GM18499 (cell line): ENCODE measurements around the gene SHISA4.
"Not testable (repeated sequence)": the region's sequence is repeated elsewhere in the genome, so short reads cannot be mapped to it uniquely, and the experiment has no call there.

Source experiments
- ATAC-seq: cut with Tn5 transposase; IDR thresholded peaks from one replicate; pipeline ENCODE4 v1.9.1; 2021; ENCODE audit warnings: moderate number of reproducible peaks; ENCODE audit not compliant: insufficient read depth, unreplicated experiment

SHISA4 gene

DNA sequence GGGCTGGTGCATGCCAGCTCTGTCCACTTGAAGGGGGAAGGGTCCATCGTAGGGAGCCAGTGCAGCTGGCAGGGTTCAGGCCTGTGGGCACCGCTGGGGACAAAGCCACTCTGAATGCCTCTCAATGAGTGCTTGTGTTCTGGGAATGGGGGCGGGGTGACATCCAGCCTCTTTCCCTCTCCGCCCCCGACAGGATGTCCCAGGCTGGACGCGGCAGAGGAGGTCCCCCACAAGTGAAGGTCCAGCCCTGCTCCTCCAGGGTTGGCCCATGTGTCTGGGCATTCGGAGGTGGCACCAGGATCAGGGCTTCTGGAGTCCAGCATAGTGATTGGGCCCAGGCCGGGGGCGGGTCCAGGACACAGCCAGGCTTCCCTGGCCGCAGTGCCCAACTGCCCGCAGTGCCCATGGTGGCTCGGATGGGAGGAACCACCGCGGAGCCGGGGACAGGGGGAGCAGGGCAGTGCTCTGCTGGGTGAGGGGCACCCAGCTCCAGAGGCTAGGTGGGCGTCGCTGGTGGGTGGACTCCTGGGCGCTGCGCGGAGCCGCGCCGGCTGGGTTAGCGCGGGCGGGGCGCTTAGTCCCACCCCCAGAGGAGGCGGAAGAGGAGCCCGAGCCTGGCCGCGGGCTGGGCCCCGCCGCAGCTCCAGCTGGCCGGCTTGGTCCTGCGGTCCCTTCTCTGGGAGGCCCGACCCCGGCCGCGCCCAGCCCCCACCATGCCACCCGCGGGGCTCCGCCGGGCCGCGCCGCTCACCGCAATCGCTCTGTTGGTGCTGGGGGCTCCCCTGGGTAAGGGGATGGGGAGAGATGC lies at the start of gene SHISA4:
SHISA4 (plus strand) TSS at position 617 of the 808 bp plus-strand sequence; CDS start at position 714, 97 bp downstream.
- ATAC-seq: no peak

DNA sequence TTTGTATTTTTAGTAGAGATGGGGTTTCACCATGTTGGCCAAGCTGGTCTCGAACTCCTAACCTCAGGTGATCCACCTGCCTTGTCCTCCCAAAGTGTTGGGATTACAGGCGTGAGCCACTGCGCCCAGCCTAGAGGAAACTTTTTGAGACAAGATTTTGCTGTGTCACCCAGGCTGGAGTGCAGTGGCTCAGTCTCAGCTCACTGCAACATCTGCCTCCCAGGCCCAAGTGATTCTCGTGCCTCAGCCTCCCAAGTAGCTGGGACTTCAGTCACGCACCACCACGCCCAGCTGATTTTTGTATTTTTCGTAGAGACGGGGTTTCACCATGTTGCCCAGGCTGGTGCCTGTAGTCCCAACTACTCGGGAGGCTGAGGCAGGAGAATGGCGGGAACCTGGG lies 49.6 kb upstream of the SHISA4 start:
- ATAC-seq: not testable (repeated sequence)

GRCh38 chr1:201840055-201840454 lies 48.6 kb upstream of the SHISA4 start:
- no peak for ATAC-seq

DNA sequence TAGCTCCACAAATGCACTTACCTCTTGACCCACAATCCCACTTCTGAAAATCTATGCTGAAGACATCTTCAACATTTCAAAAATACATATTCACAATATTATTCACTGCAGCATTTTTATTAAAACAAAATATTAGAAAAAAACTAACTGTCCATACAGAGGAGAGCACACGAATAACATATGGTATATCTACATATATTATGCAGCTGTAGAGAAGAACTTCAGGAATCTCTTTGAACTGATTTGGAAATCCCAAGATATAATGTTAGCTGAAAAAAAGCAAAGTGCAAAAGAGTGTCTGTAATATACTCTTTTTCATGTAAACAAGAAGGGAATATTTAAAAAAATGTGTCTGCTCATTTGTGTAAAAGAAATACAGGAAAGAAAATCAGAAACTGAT lies 48.2 kb upstream of the SHISA4 start:
- ATAC-seq: no peak

DNA sequence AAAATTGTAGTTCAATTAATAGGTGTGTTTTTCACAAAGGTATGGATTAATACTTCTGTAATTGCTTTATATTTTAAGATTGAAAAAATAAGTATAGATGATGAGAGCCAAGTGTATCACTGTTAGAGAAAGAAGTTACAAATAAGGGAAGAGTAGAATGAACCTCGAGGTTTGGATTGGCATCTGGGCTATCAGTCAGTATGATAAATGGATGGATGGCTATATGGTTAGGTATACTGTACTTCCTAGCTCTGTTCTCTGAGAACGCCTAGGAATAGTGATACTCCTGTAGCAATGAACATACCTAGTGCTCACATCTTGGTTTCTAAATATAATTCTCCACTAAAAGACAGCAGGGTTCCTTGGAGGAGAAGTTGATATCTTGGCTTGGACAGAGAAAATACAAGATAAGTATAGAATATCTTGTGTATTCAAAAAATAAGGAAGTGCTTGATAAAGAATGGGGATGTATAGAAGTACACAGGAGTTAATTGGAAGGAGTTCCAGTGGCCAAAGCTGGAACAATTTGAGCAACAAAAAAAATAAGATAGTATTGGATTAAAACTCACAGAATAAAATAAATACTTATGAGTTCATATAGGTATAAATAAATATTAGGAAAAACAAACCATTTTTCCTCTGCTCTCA lies 47.3 kb upstream of the SHISA4 start:
- no peak for ATAC-seq

GRCh38 chr1:201842472-201843027 lies 46.1 kb upstream of the SHISA4 start:
- no peak for ATAC-seq

DNA sequence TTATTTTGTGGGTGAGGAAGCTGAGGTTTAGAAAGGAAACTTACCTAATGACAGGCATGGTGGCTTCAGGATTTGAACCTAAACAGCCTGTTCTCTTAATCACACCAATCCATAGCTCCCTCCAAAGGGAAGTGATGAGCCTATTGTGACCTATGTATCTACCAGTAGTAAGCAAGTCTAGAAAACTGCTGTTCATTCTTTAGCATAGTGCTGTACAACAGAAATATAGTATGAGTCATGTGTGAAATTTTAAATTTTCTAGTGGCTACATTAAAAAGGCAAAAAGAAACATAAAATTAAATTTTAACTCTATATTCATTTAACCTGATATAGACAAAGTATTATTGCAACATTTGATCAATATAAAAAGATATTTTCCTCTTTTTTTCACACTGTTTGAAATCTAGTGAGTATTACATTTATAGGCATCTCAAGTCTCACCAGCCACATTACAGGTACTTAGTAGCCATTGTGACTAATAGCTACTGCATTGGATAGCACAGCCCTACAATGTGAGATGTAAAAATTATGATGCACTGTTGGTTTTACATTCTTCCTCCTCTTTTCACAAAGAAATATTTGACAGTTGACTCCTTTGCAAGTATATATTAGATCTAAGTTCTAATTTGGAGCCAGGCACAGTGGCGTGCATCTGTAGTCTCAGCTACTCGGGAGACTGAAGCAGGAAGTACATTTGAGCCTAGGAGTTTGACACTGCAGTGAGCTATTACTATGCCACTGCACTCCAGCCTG lies 43.2 kb upstream of the SHISA4 start:
- no peak for ATAC-seq

DNA sequence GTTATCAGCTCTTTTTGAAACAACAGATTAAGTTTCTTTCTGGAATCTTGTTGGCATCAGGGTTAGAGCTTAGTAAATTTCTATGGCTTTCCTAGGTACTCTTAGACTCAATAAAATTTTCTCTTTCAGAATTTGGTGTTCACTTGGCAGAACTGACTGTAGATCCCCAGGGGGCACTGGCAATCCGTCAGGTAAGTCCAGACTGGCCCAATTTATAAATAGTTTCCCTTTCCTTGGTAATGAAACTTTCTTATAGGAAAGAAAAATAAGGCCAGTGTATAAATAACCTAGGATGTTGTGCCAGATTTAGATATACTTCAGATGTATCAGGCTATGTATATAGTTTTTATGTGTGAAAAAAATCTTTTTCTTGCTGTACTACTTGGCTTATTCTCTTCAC lies 41.5 kb upstream of the SHISA4 start:
- ATAC-seq: no peak

DNA sequence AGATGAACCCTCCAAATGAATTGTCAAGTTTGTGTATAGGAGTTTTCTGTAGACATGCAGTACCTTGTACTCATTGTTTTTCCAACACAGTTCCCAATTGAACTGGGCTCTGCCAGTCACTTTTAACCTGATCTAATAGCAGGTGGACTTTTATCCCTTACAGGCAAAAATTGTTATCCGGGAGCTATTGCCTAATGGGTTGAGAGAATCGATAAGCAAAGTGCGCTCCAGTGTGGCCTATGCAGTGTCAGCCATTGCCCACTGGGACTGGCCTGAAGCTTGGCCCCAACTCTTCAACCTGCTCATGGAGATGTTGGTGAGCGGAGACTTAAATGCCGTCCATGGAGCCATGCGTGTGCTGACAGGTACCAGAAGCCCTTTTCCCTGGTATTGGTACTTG lies 40.5 kb upstream of the SHISA4 start:
- ATAC-seq: no peak

- no peak for ATAC-seq
Measured at GRCh38 chr1:201849372-201850052, 39.2 kb upstream of the SHISA4 start.

- no peak for ATAC-seq
Measured at GRCh38 chr1:201850053-201850397, 38.7 kb upstream of the SHISA4 start.

DNA sequence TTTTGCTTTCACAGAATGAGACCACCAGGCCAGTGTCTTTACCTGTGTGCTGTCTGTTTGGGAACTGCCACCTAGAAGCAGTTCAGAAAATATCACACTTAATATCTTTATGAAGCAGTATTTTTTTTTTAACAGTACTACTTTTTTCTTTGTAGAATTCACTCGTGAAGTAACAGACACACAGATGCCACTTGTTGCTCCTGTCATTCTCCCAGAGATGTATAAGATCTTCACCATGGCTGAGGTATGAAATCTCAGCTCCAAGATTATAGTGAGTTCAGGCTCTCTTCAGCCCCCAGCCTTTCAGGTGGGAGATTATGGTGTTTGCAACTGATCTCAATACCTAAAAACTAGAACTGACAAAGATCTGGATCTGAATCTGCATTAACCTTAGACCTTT lies 36.7 kb upstream of the SHISA4 start:
- ATAC-seq: no peak

DNA sequence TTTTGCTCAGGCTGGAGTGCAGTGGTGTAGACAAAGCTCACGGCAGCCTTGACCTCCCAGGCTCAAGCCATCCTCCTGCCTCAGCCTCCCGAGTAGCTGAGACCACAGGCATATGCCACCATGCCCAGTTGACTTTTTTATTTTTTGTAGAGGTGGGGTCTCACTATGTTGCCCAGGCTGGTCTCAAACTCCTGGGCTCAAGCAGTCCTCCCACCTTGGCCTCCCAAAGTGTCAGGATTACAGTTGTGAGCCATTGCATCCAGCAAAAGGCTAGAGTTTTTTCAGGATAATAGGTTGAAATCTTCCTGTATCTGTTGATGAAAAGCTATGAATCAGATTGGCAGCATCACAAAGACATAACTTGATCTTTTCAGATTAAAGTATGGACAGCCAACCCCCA lies 32.0 kb upstream of the SHISA4 start:
- ATAC-seq: not testable (repeated sequence)

DNA sequence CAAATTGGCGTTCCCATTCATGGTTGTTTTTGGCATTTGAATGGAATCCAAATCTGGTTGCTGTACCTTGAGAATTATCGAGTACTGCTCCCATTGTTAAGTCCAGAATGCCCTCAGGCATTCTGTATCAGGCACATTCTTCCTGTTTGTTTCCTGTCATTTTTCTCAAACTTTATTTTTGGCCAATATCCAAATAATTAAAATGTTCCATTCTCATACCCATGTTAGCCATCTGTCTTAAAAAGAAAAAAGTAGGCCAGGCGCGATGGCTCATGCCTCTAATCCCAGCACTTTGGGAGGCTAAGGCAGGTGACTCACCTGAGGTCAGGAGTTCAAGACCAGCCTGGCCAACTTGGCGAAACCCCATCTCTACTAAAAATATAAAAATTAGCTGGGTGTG lies 29.3 kb upstream of the SHISA4 start:
- no peak for ATAC-seq

DNA sequence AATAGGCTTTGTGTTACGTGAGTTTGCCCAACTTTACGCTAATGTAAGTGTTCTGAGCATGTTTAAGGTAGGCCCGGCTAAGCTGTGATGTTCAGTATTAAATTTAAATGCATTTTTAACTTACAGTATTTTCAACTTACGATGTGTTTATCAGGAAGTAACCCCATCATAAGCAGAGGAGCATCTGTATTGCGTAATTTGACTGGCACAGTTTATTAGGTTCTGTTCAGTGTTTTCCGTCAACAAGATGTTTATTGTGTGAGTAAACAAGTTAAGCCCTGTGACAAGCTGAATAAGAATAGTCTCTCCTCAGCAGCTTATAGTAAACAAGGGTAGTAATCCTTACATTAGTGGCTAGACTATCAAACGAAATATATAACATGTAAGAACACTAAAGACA lies 27.2 kb upstream of the SHISA4 start:
- ATAC-seq: no peak

GRCh38 chr1:201870397-201870796 lies 18.3 kb upstream of the SHISA4 start:
- ATAC-seq: no peak

GRCh38 chr1:201874672-201875071 lies 14.0 kb upstream of the SHISA4 start:
- no peak for ATAC-seq

DNA sequence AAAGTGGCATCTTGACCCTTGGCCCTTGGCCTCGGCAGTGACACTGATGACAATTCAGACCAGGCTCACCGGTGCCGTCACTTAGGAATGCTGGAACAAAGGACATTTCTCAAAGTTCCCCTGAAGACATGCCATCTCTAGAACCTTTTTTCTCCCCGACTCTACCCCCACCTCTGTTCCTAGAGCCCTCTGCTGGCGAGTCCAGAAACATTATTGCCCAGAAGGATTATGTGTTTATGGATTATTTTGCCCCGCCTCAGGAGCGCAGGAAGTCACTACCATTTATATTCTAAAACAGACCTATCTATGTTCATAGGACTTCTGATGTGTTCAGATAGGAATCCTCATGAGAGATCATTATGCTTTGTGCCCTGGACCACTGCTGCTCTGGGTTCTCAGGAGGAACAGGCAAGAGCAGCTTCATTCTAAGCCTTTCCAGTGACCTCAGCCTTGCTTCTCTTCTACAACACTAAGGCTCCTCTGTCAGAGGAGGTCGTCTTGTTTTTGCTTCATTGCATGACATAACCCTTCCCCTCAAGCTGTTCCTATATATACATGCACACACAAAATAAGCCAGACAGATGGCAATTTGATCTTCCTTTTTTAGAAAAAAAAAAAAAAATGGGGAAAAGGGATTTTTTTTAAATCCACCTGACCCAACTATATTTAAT lies 12.4 kb upstream of the SHISA4 start:
- no peak for ATAC-seq

DNA sequence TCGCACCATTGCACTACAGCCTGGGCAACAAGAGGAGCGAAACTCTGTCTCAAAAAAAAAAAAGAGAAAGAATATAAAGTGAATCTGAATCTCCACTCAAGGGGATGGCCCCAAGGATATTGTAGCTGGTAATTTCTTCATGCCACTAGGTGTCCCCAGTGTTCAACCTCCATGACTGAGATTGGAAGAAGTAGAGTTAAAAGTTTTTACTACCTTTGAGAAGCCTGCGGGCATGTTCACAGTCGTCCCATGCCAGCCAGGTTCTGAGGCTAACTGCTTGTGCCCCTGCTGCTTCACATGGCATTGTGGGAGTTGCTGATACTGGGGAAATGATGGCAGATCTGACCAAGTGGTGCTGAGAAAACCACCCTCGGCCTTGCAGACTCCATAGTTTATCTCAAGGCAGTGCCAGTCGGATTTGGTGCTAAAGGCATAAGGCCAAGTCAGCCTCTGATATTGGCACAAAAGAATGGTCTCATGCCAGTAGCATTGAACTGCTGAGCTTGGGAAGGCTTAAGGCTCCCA lies 10.8 kb upstream of the SHISA4 start:
- no peak for ATAC-seq
